ENCODE data around the gene PLA1A. TPM values are rescaled to one million over a fixed set of nuclear protein-coding genes. Genes with fewer than 3 reads are reported as not detected.
"Not testable (repeated sequence)": the region's sequence is repeated elsewhere in the genome, so short reads cannot be mapped to it uniquely, and the experiment has no call there.

PLA1A gene
- total and polyA plus RNA-seq, 4 donors = 0.50 to 5.7 (median 3.1) TPM

DNA sequence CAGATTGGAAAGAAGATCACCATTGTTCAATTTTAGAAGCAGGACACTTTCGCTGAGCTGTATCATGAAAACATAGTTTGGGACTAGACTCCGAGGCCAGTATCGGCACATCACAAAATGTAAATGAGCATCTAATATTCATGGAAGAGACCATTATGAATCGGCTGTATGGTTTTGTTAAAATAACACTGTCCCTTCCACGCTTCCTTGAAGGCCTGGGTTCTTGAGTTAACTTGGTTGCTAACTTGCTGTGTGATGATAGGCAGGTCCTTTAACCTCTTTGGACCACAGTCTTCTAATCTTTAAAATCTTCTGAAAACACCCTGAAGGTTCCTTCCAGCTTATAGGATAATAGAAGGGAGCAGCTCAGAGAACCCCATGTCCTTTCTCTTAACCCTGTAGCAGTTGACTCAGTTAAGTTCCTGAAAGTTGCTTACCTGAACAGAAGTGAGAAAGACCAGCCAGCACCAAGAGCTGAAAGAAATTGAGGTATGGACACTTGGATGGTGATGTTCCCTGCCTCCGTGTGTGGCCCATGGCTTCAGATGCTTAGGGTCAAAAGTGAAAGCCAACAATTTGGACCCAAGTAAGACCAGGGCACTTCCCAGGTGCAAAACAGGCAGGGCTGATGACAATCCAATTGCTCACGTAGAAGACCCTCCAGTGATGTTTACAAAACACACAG, 40.4 kb upstream of the PLA1A start:
- no peak for ATAC-seq (ENCODE audit: low FRiP score)
- WGBS, 2 donors = 90% methylated on average over 7 of the region's 7 CpGs
- intact Hi-C loops (cut with DNase I) = no loop called here
- no peaks in the 10 kb centered on the region for H3K4me1 ChIP-seq (ENCODE audit: control insufficient read depth in 1 of 2, insufficient read depth in 2 of 2, low read length in 2 of 2)
- no peak for DNase-seq
- H3K27me3 ChIP-seq (ENCODE audit: control insufficient read depth in 1 of 2, insufficient read depth in 2 of 2, low read length in 1 of 2) = no peaks in the 10 kb centered on the region
- H3K9me3 ChIP-seq (ENCODE audit: control insufficient read depth, low read length) = no peaks in the 10 kb centered on the region
- H3K4me3 ChIP-seq (ENCODE audit: low read length in 2 of 2) = no peak overlapping the region
- H3K27ac ChIP-seq (ENCODE audit: low read depth in 1 of 2, low read length in 2 of 2) = no peak overlapping the region
- no peaks in the 10 kb centered on the region for H3K36me3 ChIP-seq (ENCODE audit: control insufficient read depth in 1 of 2, insufficient read depth in 2 of 2, low read length in 1 of 2)

DNA sequence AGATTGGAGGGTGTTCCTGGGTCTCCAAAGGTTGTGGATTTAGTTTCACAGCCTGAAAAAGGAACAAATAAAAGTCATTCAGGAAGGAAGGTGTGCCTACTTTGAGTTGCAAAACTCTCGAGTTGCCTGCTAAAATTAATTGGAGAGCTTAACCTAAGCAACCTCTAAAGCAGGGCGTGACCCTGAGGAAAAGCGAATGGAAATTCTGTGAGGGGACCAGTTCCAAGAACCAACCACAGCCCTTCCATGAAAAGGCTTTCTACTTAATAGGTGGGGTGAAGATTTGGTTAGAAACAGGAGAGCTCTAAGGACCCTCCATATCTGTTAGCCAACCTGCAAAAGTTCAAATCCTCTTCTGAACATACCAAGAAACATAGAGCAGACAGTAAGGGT, 39.8 kb upstream of the PLA1A start:
- H3K36me3 ChIP-seq (ENCODE audit: control insufficient read depth in 1 of 2, insufficient read depth in 2 of 2, low read length in 1 of 2) = no peaks in the 10 kb centered on the region
- no peaks in the 10 kb centered on the region for H3K27me3 ChIP-seq (ENCODE audit: control insufficient read depth in 1 of 2, insufficient read depth in 2 of 2, low read length in 1 of 2)
- intact Hi-C loops (cut with DNase I) = no loop called here
- 80 to 81% methylated on average over 3 of the region's 3 CpGs for WGBS, 2 donors
- DNase-seq = no peak
- H3K27ac ChIP-seq (ENCODE audit: low read depth in 1 of 2, low read length in 2 of 2) = no peak overlapping the region
- no peak overlapping the region for H3K4me3 ChIP-seq (ENCODE audit: low read length in 2 of 2)
- no peaks in the 10 kb centered on the region for H3K4me1 ChIP-seq (ENCODE audit: control insufficient read depth in 1 of 2, insufficient read depth in 2 of 2, low read length in 2 of 2)
- no peaks in the 10 kb centered on the region for H3K9me3 ChIP-seq (ENCODE audit: control insufficient read depth, low read length)
- ATAC-seq (ENCODE audit: low FRiP score) = no peak

DNA sequence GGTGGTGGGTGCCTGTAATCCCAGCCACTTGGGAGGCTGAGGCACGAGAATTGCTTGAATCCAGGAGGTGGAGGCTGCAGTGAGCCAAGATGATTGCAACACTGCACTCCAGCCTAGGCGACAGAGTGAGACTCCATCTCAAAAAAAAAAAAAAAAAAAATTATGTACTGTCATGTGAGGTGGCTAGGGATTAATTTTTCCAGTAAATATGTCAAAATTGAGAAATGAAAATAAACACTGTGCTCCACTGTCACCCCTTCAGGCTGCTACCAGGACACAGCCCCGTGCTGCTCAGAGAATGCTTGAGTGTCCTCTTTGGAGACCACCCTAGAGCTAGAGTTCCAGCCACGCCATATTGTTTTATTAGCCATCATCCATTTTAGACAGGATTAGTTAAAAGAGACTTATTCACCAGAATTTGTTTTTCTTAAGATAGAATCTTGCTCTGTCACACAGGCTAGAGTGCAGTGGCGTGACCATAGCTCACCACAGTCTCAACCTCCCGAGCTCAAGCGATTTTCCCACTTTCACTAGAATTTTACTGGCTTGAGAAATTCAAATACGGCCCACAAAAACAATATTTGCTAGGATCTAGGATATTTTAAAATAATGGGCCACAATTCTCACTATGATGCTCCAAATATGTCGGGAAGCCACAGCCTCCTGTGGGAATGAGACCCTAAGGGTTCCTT, 38.9 kb upstream of the PLA1A start:
- H3K27ac ChIP-seq (ENCODE audit: low read depth in 1 of 2, low read length in 2 of 2) = no peak overlapping the region
- ATAC-seq (ENCODE audit: low FRiP score) (no peak), DNase-seq (no peak)
- H3K27me3 ChIP-seq (ENCODE audit: control insufficient read depth in 1 of 2, insufficient read depth in 2 of 2, low read length in 1 of 2) = no peaks in the 10 kb centered on the region
- no peaks in the 10 kb centered on the region for H3K4me1 ChIP-seq (ENCODE audit: control insufficient read depth in 1 of 2, insufficient read depth in 2 of 2, low read length in 2 of 2)
- no peaks in the 10 kb centered on the region for H3K9me3 ChIP-seq (ENCODE audit: control insufficient read depth, low read length)
- no peaks in the 10 kb centered on the region for H3K36me3 ChIP-seq (ENCODE audit: control insufficient read depth in 1 of 2, insufficient read depth in 2 of 2, low read length in 1 of 2)
- 85 to 88% methylated on average over 9 of the region's 9 CpGs for WGBS, 2 donors
- no peak overlapping the region for H3K4me3 ChIP-seq (ENCODE audit: low read length in 2 of 2)
- intact Hi-C loops (cut with DNase I) = no loop called here

DNA sequence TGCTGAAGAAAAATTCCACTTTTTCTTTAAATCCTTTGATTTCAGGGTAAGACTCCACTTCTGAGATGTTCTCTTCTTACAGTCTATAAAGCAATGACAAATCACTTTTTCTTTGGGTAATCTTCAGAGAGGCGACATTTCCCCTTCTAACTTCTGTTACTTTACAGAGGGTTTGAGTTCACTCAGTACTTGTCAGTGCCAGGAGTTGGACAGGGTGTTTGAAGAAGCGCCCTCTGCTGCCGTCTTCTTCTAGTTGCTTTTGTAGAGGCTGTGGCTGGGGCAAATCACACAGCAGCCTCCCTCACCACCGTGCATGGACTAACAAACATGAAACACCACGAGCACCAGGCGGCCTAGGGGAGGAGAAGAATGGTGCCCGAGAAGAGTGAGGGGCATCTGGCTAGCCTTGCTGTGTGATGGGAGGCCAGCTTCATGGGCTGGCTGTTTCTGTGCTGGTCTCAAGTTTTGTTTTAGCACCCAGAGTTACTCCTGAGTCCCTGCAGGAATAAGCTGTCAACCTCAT, 38.2 kb upstream of the PLA1A start, which contains the start of gene CD80:
Gene CD80, minus strand, starts transcription at position 174 of the 523 bp plus-strand sequence. CDS start 1,886 bp downstream, outside the sequence.
- DNase-seq = peak in 1 of 2 donors; percentile 78
- H3K4me1 ChIP-seq (ENCODE audit: control insufficient read depth in 1 of 2, insufficient read depth in 2 of 2, low read length in 2 of 2) = no peaks in the 10 kb centered on the region
- no peaks in the 10 kb centered on the region for H3K36me3 ChIP-seq (ENCODE audit: control insufficient read depth in 1 of 2, insufficient read depth in 2 of 2, low read length in 1 of 2)
- 24 to 31% methylated on average over 7 of the region's 7 CpGs for WGBS, 2 donors
- no peaks in the 10 kb centered on the region for H3K27me3 ChIP-seq (ENCODE audit: control insufficient read depth in 1 of 2, insufficient read depth in 2 of 2, low read length in 1 of 2)
- no peak within 1 kb of the TSS for H3K4me3 ChIP-seq (ENCODE audit: low read length in 2 of 2)
- no peaks in the 10 kb centered on the region for H3K9me3 ChIP-seq (ENCODE audit: control insufficient read depth, low read length)
- no peak within 1 kb of the TSS for H3K27ac ChIP-seq (ENCODE audit: low read depth in 1 of 2, low read length in 2 of 2)
- ATAC-seq (ENCODE audit: low FRiP score) = no peak
- intact Hi-C loops (cut with DNase I) = no loop called here

DNA sequence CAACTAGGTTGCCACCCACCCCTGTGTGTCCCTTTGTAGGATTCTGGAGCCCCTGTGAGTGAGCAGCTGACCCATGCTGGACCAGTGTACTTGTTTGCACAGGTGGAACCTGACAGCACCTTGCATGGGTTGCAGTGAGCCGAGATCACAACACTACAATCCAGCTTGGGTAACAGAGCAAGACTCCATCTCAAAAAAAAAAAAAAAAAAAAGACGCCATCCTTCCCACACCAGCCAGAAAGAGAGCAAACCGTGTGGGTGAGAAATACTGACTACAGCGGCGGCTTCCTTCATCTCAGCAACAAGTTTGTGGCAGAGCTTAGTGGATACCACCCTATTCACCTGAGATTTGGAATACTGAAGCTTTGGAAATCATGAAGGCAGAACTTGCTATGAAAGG, 37.5 kb upstream of the PLA1A start:
- Histone ChIP-seq H3K36me3 (ENCODE audit: control insufficient read depth in 1 of 2, insufficient read depth in 2 of 2, low read length in 1 of 2) (no peaks in the 10 kb centered on the region), H3K9me3 (ENCODE audit: control insufficient read depth, low read length) (no peaks in the 10 kb centered on the region), H3K4me3 (ENCODE audit: low read length in 2 of 2) (no peak overlapping the region), H3K4me1 (ENCODE audit: control insufficient read depth in 1 of 2, insufficient read depth in 2 of 2, low read length in 2 of 2) (no peaks in the 10 kb centered on the region), H3K27ac (ENCODE audit: low read depth in 1 of 2, low read length in 2 of 2) (no peak overlapping the region), H3K27me3 (ENCODE audit: control insufficient read depth in 1 of 2, insufficient read depth in 2 of 2, low read length in 1 of 2) (no peaks in the 10 kb centered on the region)
- DNase-seq (no peak), ATAC-seq (ENCODE audit: low FRiP score) (no peak)
- intact Hi-C loops (cut with DNase I) = no loop called here
- WGBS, 2 donors = 85 to 89% methylated on average over 5 of the region's 5 CpGs

DNA sequence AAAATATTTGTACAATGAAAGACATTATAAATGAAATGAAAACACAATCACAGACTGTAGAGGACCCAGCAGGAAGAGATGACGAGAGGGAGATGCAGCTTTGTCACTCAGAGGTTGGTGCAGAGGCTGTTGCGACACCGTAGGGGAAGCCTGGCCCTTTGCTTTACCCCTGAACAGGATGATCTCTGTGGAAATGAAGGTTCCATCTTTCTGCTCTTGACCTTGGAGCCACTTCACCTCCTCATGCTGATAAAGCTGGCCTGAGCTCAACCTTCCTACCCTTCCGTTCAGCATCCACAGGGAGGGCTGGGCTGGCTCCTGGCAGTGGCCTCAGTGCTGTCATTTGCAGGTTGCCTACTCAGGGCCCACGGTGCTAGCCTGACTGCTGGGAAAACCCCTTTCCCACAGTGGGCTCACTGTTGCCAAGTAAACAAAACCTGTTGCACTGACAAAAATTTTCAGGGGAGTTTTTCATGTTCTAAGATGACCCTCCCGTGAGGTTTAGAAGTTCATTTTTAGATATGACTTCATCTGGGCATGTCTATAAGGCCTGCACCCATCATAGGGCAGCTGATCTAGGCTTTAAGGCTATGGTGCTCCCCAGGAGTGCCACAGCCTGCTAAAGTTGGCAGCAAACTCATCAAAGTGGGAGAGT, 35.3 kb upstream of the PLA1A start:
- no peaks in the 10 kb centered on the region for H3K9me3 ChIP-seq (ENCODE audit: control insufficient read depth, low read length)
- peak; percentile 57 for ATAC-seq (ENCODE audit: low FRiP score)
- H3K4me3 ChIP-seq (ENCODE audit: low read length in 2 of 2) = no peak overlapping the region
- H3K27me3 ChIP-seq (ENCODE audit: control insufficient read depth in 1 of 2, insufficient read depth in 2 of 2, low read length in 1 of 2) = no peaks in the 10 kb centered on the region
- no peaks in the 10 kb centered on the region for H3K4me1 ChIP-seq (ENCODE audit: control insufficient read depth in 1 of 2, insufficient read depth in 2 of 2, low read length in 2 of 2)
- no peaks in the 10 kb centered on the region for H3K36me3 ChIP-seq (ENCODE audit: control insufficient read depth in 1 of 2, insufficient read depth in 2 of 2, low read length in 1 of 2)
- intact Hi-C loops (cut with DNase I) = no loop called here
- H3K27ac ChIP-seq (ENCODE audit: low read depth in 1 of 2, low read length in 2 of 2) = no peak overlapping the region
- WGBS, 2 donors = 63 to 68% methylated on average over 6 of the region's 6 CpGs
- DNase-seq = no peak

DNA sequence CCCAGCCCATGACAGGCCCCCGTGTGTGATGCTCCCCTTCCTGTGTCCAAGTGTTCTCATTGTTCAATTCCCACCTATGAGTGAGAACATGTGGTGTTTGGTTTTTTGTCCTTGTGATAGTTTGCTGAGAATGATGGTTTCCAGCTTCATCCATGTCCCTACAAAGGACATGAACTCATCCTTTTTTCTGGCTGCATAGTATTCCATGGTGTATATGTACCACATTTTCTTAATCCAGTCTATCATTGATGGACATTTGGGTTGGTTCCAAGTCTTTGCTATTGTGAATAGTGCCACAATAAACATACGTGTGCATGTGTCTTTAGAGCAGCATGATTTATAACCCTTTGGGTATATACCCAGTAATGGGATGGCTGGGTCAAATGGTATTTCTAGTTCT, 34.4 kb upstream of the PLA1A start:
- WGBS, 2 donors = 74 to 85% methylated on average over 2 of the region's 2 CpGs
- DNase-seq; H3K27ac ChIP-seq (ENCODE audit: low read depth in 1 of 2, low read length in 2 of 2); H3K36me3 ChIP-seq (ENCODE audit: control insufficient read depth in 1 of 2, insufficient read depth in 2 of 2, low read length in 1 of 2); H3K4me1 ChIP-seq (ENCODE audit: control insufficient read depth in 1 of 2, insufficient read depth in 2 of 2, low read length in 2 of 2); intact Hi-C loops (cut with DNase I); H3K4me3 ChIP-seq (ENCODE audit: low read length in 2 of 2); ATAC-seq (ENCODE audit: low FRiP score); H3K9me3 ChIP-seq (ENCODE audit: control insufficient read depth, low read length); H3K27me3 ChIP-seq (ENCODE audit: control insufficient read depth in 1 of 2, insufficient read depth in 2 of 2, low read length in 1 of 2): not testable (repeated sequence)

DNA sequence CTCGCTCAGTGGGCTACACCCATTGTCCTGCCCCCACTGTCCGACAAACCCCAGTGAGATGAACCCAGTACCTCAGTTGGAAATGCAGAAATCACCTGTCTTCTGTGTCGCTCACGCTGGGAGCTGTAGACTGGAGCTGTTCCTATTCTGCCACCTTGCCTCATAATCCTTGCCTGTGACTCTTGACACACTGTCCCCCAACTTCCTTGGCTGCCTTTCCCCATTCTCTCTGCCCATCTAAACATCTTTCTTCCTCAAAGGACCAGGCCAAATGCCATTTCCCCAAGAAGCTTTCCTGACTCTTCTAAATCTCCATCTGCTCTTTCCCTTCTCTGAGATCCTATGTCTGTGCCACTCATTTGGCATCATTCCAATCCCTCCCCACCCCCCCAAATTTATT, 28.5 kb upstream of the PLA1A start:
- Histone ChIP-seq H3K4me3 (ENCODE audit: low read length in 2 of 2) (no peak overlapping the region), H3K27ac (ENCODE audit: low read depth in 1 of 2, low read length in 2 of 2) (no peak overlapping the region), H3K9me3 (ENCODE audit: control insufficient read depth, low read length) (no peaks in the 10 kb centered on the region), H3K4me1 (ENCODE audit: control insufficient read depth in 1 of 2, insufficient read depth in 2 of 2, low read length in 2 of 2) (no peaks in the 10 kb centered on the region), H3K36me3 (ENCODE audit: control insufficient read depth in 1 of 2, insufficient read depth in 2 of 2, low read length in 1 of 2) (no peaks in the 10 kb centered on the region), H3K27me3 (ENCODE audit: control insufficient read depth in 1 of 2, insufficient read depth in 2 of 2, low read length in 1 of 2) (no peaks in the 10 kb centered on the region)
- WGBS, 2 donors = 87 to 88% methylated on average over 4 of the region's 4 CpGs
- intact Hi-C loops (cut with DNase I) = no loop called here
- ATAC-seq (ENCODE audit: low FRiP score) = no peak
- DNase-seq = no peak

Data from aorta (tissue), 5 donors.